B cell (primary cell): Measurements from ENCODE around the gene PPP1R12A. TPM values are rescaled to one million over a fixed set of nuclear protein-coding genes. Genes with fewer than 3 reads are reported as not detected.

ENCODE experiments used
- ATAC-seq: fragments of 200-7000 bp; cut with Tn5 transposase; one replicate; pipeline ENCODE4 v1.10.0; 2021; ENCODE audit warnings: low read depth, mild to moderate bottlenecking, moderate number of reproducible peaks, moderate library complexity
- CTCF ChIA-PET: fragments of 350-600 bp; sonication (Branson Sonifier 250); formaldehyde crosslinking; loops from one replicate; lab custom pipeline; 2021; ENCODE audit warnings: antibody characterized with exemption, inconsistent platforms; lab: Charles Lee
- POLR2A ChIA-PET: fragments of 350-600 bp; sonication (Branson Sonifier 250); formaldehyde crosslinking; loops from one replicate; lab custom pipeline; 2021; ENCODE audit warnings: antibody characterized with exemption; lab: Charles Lee
- DNase-seq: peaks from one replicate; pipeline ENCODE4 v3.0.0; 2013
- H2AFZ ChIP-seq: 2 replicates; pipeline ENCODE4 v1.6.1; 2012; ENCODE audit warnings: mild to moderate bottlenecking, low read depth, low read length; ENCODE audit not compliant: insufficient read depth, poor library complexity, severe bottlenecking
- H3K27ac ChIP-seq, 2 donors: 1 replicate in 1 of 2; 2 replicates in 1 of 2; pipeline ENCODE4 v1.5.1; 2012 to 2013; ENCODE audit warnings: low read length in 2 of 2, mild to moderate bottlenecking in 2 of 2, moderate library complexity in 1 of 2
- H3K27me3 ChIP-seq, 4 experiments: fragments of 200-600 bp in 1 of 4; sonication (generic) in 1 of 4; replicated peaks in 1 of 4; 1 replicate in 2 of 4; 2 replicates in 2 of 4; pipeline versions ENCODE4 v1.6.1 to v1.7.0; 2013 to 2016; ENCODE audit warnings: low read length in 3 of 4, mild to moderate bottlenecking in 2 of 4, mixed read lengths in 1 of 4, moderate library complexity in 1 of 4; ENCODE audit not compliant: insufficient read depth in 4 of 4, control insufficient read depth in 3 of 4; ENCODE audit errors: control extremely low read depth in 1 of 4
- H3K36me3 ChIP-seq, 2 experiments: replicated peaks in 1 of 2; 1 replicate in 1 of 2; 2 replicates in 1 of 2; pipeline versions ENCODE4 v1.6.1 to v1.7.1; 2013; ENCODE audit warnings: low read length in 1 of 2; ENCODE audit not compliant: insufficient read depth in 2 of 2, control insufficient read depth in 1 of 2; ENCODE audit errors: control extremely low read depth in 1 of 2, extremely low read depth in 1 of 2
- H3K4me1 ChIP-seq, 2 donors: fragments of 200-600 bp in 1 of 2; sonication (generic) in 1 of 2; 1 replicate in 1 of 2; 2 replicates in 1 of 2; pipeline versions ENCODE4 v1.5.1 to v1.6.1; 2013 to 2017; ENCODE audit warnings: low read length in 2 of 2; ENCODE audit not compliant: control insufficient read depth in 2 of 2, insufficient read depth in 2 of 2
- H3K4me2 ChIP-seq: replicated peaks from 2 replicates; pipeline ENCODE3; 2012; ENCODE audit warnings: mild to moderate bottlenecking, low read depth, low read length; ENCODE audit not compliant: poor library complexity, severe bottlenecking
- H3K4me3 ChIP-seq, 5 experiments: fragments of 200-600 bp in 1 of 5; sonication (generic) in 1 of 5; 1 replicate in 3 of 5; 2 replicates in 2 of 5; pipeline versions ENCODE4 v1.5.1 to v1.7.0; 2011 to 2016; ENCODE audit warnings: low read length in 4 of 5, mild to moderate bottlenecking in 4 of 5, low read depth in 2 of 5, control low read depth in 1 of 5, moderate library complexity in 1 of 5; ENCODE audit not compliant: insufficient read depth in 1 of 5; ENCODE audit errors: control extremely low read depth in 1 of 5, extremely low read depth in 1 of 5
- H3K79me2 ChIP-seq: fragments of 200-600 bp; sonication (generic); one replicate; pipeline ENCODE4 v1.6.0; 2016; ENCODE audit warnings: low read length; ENCODE audit not compliant: control insufficient read depth, insufficient read depth
- H3K9ac ChIP-seq: fragments of 200-600 bp; sonication (generic); 2 replicates; pipeline ENCODE4 v1.6.1; 2017; ENCODE audit warnings: mild to moderate bottlenecking, low read length, moderate library complexity
- H3K9me3 ChIP-seq, 3 donors: one replicate each; pipeline versions ENCODE4 v1.6.1 to v1.7.1; 2013; ENCODE audit warnings: low read length in 2 of 3; ENCODE audit not compliant: control insufficient read depth in 2 of 3, insufficient read depth in 1 of 3; ENCODE audit errors: control extremely low read depth in 1 of 3
- H4K20me1 ChIP-seq: 2 replicates; pipeline ENCODE4 v1.6.0; 2012; ENCODE audit warnings: mild to moderate bottlenecking, low read length; ENCODE audit not compliant: insufficient read depth, control insufficient read depth, poor library complexity, severe bottlenecking
- H3K27ac Mint-ChIP-seq: one replicate; pipeline ENCODE4 v1.8.0; 2021; ENCODE audit warnings: mixed read lengths
- H3K27me3 Mint-ChIP-seq: one replicate; pipeline ENCODE4 v1.8.0; 2021; ENCODE audit warnings: mixed read lengths
- H3K4me1 Mint-ChIP-seq: one replicate; pipeline ENCODE4 v1.8.0; 2021; ENCODE audit warnings: mixed read lengths
- H3K4me3 Mint-ChIP-seq: one replicate; pipeline ENCODE4 v1.8.0; 2021; ENCODE audit warnings: mixed read lengths
- H3K9me3 Mint-ChIP-seq: one replicate; pipeline ENCODE4 v1.8.0; 2022; ENCODE audit warnings: mixed read lengths; ENCODE audit not compliant: insufficient read depth
- CTCF ChIP-seq: fragments of 200-600 bp; IDR thresholded peaks from one replicate; pipeline ENCODE4 v1.8.0; 2022; ENCODE audit warnings: antibody characterized with exemption, mild to moderate bottlenecking
- EZH2 ChIP-seq: IDR thresholded peaks from 2 replicates; pipeline ENCODE4 v1.6.1; 2012; ENCODE audit warnings: borderline replicate concordance, low read depth, mild to moderate bottlenecking, moderate library complexity, low read length; ENCODE audit not compliant: insufficient read depth, poor library complexity, severe bottlenecking
- WGBS: methylation state at CpG from one replicate; pipeline ENCODE4 v1.1.5; 2013; ENCODE audit warnings: missing lambda C conversion rate; ENCODE audit not compliant: insufficient coverage; 5-methylcytosine and 5-hydroxymethylcytosine counted together
- intact Hi-C: fragments of 100-400 bp; cut with micrococcal nuclease; formaldehyde crosslinking; loops from one replicate; pipeline ENCODE4 v1.10.0; 2022
- polyA plus RNA-seq: library from polyadenylated mRNA; depleted of rRNA; stranded (reverse); fragments of >200 nt; gene quantifications from 2 replicates; pipeline ENCODE4 v1.2.3, GENCODE V29; 2012
- total RNA-seq, 2 donors: library from RNA; stranded (reverse); fragments of 120-200 nt in 1 of 2; gene quantifications; 1 replicate in 1 of 2; 2 replicates in 1 of 2; pipeline versions ENCODE4 v1.2.3 to v1.2.4, GENCODE V29; 2013 to 2022

Gene PPP1R12A
- total and polyA plus RNA-seq, 2 donors (not counting 1 experiment from before 2014, with no cell fraction given), result 18.3 to 110 TPM

GRCh38 chr12:79747274-79747673 lies 187.6 kb downstream of the PPP1R12A start:
- Mint-ChIP-seq H3K27me3 (peaks cover 11% of the 10 kb centered on the region), H3K4me3 (no peak overlapping the region), H3K4me1 (no peaks in the 10 kb centered on the region), H3K27ac (no peak overlapping the region), H3K9me3 (no peaks in the 10 kb centered on the region)
- no peak overlapping the region for H3K4me3 ChIP-seq
- H3K4me2 ChIP-seq, result no peak overlapping the region
- no peak for TF ChIP-seq EZH2
- no peaks in the 10 kb centered on the region for H3K79me2 ChIP-seq
- H2AFZ ChIP-seq, result no peak overlapping the region
- H3K27me3 ChIP-seq, result no peaks in the 10 kb centered on the region
- H3K36me3 ChIP-seq, result no peaks in the 10 kb centered on the region
- no peak overlapping the region for H3K27ac ChIP-seq
- DNase-seq (no peak), ATAC-seq (no peak)
- H3K9ac ChIP-seq, result no peak overlapping the region
- ChIA-PET CTCF (interaction anchor here (0.7 kb wide), 1 partner anchor 8 kb away, joined by 4 read pairs; no protein-coding TSS in a partner anchor), POLR2A (no interaction called here)
- no peaks in the 10 kb centered on the region for H3K4me1 ChIP-seq
- intact Hi-C loops, result no loop called here
- peaks cover 0 to 3% (median 0%) of the 10 kb centered on the region in 3 donors for H3K9me3 ChIP-seq
- no peaks in the 10 kb centered on the region for H4K20me1 ChIP-seq

- Histone ChIP-seq H3K79me2 (no peaks in the 10 kb centered on the region), H3K4me3 (no peak overlapping the region), H2AFZ (no peak overlapping the region), H3K27ac (no peak overlapping the region), H3K9me3 (no peaks in the 10 kb centered on the region), H4K20me1 (no peaks in the 10 kb centered on the region), H3K4me2 (no peak overlapping the region), H3K36me3 (no peaks in the 10 kb centered on the region), H3K9ac (no peak overlapping the region), H3K4me1 (no peaks in the 10 kb centered on the region), H3K27me3 (no peaks in the 10 kb centered on the region)
- no peak overlapping the region for H3K4me3 Mint-ChIP-seq
- CTCF ChIA-PET, result interaction anchor here (0.7 to 3.2 kb wide), 15 partner anchors 9 to 1591 kb away, joined by 3 to 48 read pairs (median 4); no protein-coding TSS in a partner anchor
- ATAC-seq, result peak; percentile 53
- H3K27me3 Mint-ChIP-seq, result peaks cover 8% of the 10 kb centered on the region
- no CpG with 5 or more reads among the region's 4 CpGs for WGBS
- DNase-seq, result peak; percentile 72
- TF ChIP-seq CTCF, result peak; percentile 87
- TF ChIP-seq EZH2, result no peak
- no peaks in the 10 kb centered on the region for H3K4me1 Mint-ChIP-seq
- H3K9me3 Mint-ChIP-seq, result no peaks in the 10 kb centered on the region
- no peak overlapping the region for H3K27ac Mint-ChIP-seq
- intact Hi-C loops, result loop anchor here (1.0 kb wide), 2 partner anchors 318 to 330 kb away; no protein-coding TSS in a partner anchor
- POLR2A ChIA-PET, result no interaction called here
Measured at GRCh38 chr12:79737875-79738718, 196.8 kb downstream of the PPP1R12A start.
